DOHH2 (cell line): ENCODE measurements around the gene FKBP5.

Experiments used
- H3F3A ChIP-seq: fragments of 200-600 bp; sonication (generic), shearing (Covaris generic); 2 replicates; pipeline ENCODE4 v1.6.0; 2016; ENCODE audit warnings: antibody characterized with exemption, mild to moderate bottlenecking; ENCODE audit not compliant: control insufficient read depth, insufficient read depth
- H3K27ac ChIP-seq: fragments of 200-600 bp; sonication (generic); 2 replicates; pipeline ENCODE4 v1.5.1; 2014; ENCODE audit warnings: low read depth, mild to moderate bottlenecking, low read length, moderate library complexity
- H3K27me3 ChIP-seq: fragments of 200-600 bp; sonication (generic); 2 replicates; pipeline ENCODE4 v1.6.1; 2014; ENCODE audit warnings: mild to moderate bottlenecking, low read length, mixed read lengths; ENCODE audit not compliant: control insufficient read depth
- H3K36me3 ChIP-seq: fragments of 200-600 bp; sonication (generic); 2 replicates; pipeline ENCODE4 v1.6.1; 2014; ENCODE audit warnings: mild to moderate bottlenecking, low read length, moderate library complexity, mixed read lengths; ENCODE audit not compliant: control insufficient read depth
- H3K4me1 ChIP-seq: fragments of 200-600 bp; sonication (generic); 2 replicates; pipeline ENCODE4 v1.6.1; 2014; ENCODE audit warnings: mild to moderate bottlenecking, low read length, mixed read lengths; ENCODE audit not compliant: control insufficient read depth
- H3K4me2 ChIP-seq: fragments of 200-600 bp; sonication (generic); 2 replicates; pipeline ENCODE4 v1.6.0; 2014; ENCODE audit warnings: mild to moderate bottlenecking, low read length, moderate library complexity
- H3K4me3 ChIP-seq: fragments of 200-600 bp; sonication (generic); 2 replicates; pipeline ENCODE4 v1.5.1; 2014; ENCODE audit warnings: mild to moderate bottlenecking, low read length, mixed read lengths
- H3K79me2 ChIP-seq: fragments of 200-600 bp; sonication (generic); 2 replicates; pipeline ENCODE4 v1.6.1; 2014; ENCODE audit warnings: mild to moderate bottlenecking, low read length, mixed read lengths; ENCODE audit not compliant: control insufficient read depth
- H3K9me2 ChIP-seq: fragments of 200-600 bp; sonication (generic); replicated peaks from 2 replicates; pipeline ENCODE4 v1.6.1; 2014; ENCODE audit warnings: mild to moderate bottlenecking, low read length, mixed read lengths; ENCODE audit not compliant: control insufficient read depth
- H3K9me3 ChIP-seq: fragments of 200-600 bp; sonication (generic); 2 replicates; pipeline ENCODE4 v1.6.1; 2014; ENCODE audit warnings: antibody characterized with exemption, low read length, mixed read lengths; ENCODE audit not compliant: control insufficient read depth, insufficient read depth
- H4K20me1 ChIP-seq: fragments of 200-600 bp; sonication (generic); 2 replicates; pipeline ENCODE4 v1.6.0; 2014; ENCODE audit warnings: low read depth, mild to moderate bottlenecking, antibody characterized with exemption, low read length, moderate library complexity; ENCODE audit not compliant: control insufficient read depth, insufficient read depth
- CTCF ChIP-seq: fragments of 200-600 bp; sonication (generic); IDR thresholded peaks from one replicate; pipeline ENCODE4 v1.5.1; 2014; ENCODE audit warnings: antibody characterized with exemption, mild to moderate bottlenecking, low read depth, low read length; ENCODE audit not compliant: poor library complexity, severe bottlenecking
- EZH2phosphoT487 ChIP-seq: fragments of 200-600 bp; sonication (generic); IDR thresholded peaks from 2 replicates; pipeline ENCODE4 v1.6.1; 2017; ENCODE audit warnings: borderline replicate concordance, mild to moderate bottlenecking, antibody characterized with exemption, low read length, moderate library complexity, mixed read lengths

FKBP5 gene

GRCh38 chr6:35719830-35720733 lies 31.4 kb upstream of the FKBP5 start:
- Histone ChIP-seq H3K27me3 (no peaks in the 10 kb centered on the region), H3K9me3 (no peaks in the 10 kb centered on the region), H3K4me2 (peak overlapping the region; percentile 91), H3K4me1 (peaks cover 60% of the 10 kb centered on the region), H3K9me2 (no peaks in the 10 kb centered on the region), H3K4me3 (peak overlapping the region; percentile 72), H3K79me2 (no peaks in the 10 kb centered on the region), H3K27ac (peak overlapping the region; percentile 82), H3F3A (peaks cover 12% of the 10 kb centered on the region), H4K20me1 (no peaks in the 10 kb centered on the region), H3K36me3 (no peaks in the 10 kb centered on the region)
- TF ChIP-seq EZH2phosphoT487 = no peak
- TF ChIP-seq CTCF = no peak

GRCh38 chr6:35719404-35719829 lies 30.7 kb upstream of the FKBP5 start:
- H3K4me3 ChIP-seq = peak overlapping the region; percentile 72
- H3K27me3 ChIP-seq = no peaks in the 10 kb centered on the region
- no peaks in the 10 kb centered on the region for H3K79me2 ChIP-seq
- no peaks in the 10 kb centered on the region for H4K20me1 ChIP-seq
- H3K4me2 ChIP-seq = peak overlapping the region; percentile 91
- H3K9me2 ChIP-seq = no peaks in the 10 kb centered on the region
- peak overlapping the region; percentile 82 for H3K27ac ChIP-seq
- peaks cover 12% of the 10 kb centered on the region for H3F3A ChIP-seq
- no peak for TF ChIP-seq CTCF
- no peak for TF ChIP-seq EZH2phosphoT487
- H3K4me1 ChIP-seq = peaks cover 59% of the 10 kb centered on the region
- no peaks in the 10 kb centered on the region for H3K9me3 ChIP-seq
- H3K36me3 ChIP-seq = no peaks in the 10 kb centered on the region

- TF ChIP-seq CTCF = no peak
- no peak for TF ChIP-seq EZH2phosphoT487
- Histone ChIP-seq H3F3A (peaks cover 12% of the 10 kb centered on the region), H3K79me2 (no peaks in the 10 kb centered on the region), H3K9me3 (no peaks in the 10 kb centered on the region), H3K4me3 (peak overlapping the region; percentile 72), H3K27ac (peak overlapping the region; percentile 82), H4K20me1 (no peaks in the 10 kb centered on the region), H3K9me2 (no peaks in the 10 kb centered on the region), H3K4me2 (peak overlapping the region; percentile 91), H3K36me3 (no peaks in the 10 kb centered on the region), H3K27me3 (no peaks in the 10 kb centered on the region), H3K4me1 (peaks cover 54% of the 10 kb centered on the region)
These were observed 30.2 kb upstream of the FKBP5 start for GRCh38 chr6:35718911-35719381.
